ENCODE measurements around the gene DCST2.

Gene DCST2

GRCh38 chr1:154993572-154994268, 39.9 kb downstream of the DCST2 start, which contains the start of gene LENEP:
TSS of gene LENEP (plus strand) at chr1:154993586. CDS start at chr1:154993608, 22 bp downstream.
- Histone ChIP-seq H3K79me2 (no peaks in the 10 kb centered on the region), H3K27me3 (ENCODE audit: control insufficient read depth, insufficient read depth, low read length) (no peaks in the 10 kb centered on the region), H3K9me3 (ENCODE audit: control insufficient read depth, low read length) (no peaks in the 10 kb centered on the region), H3K4me3 (ENCODE audit: low read depth, low read length) (no peak within 1 kb of the TSS), H3K4me1 (no peaks in the 10 kb centered on the region), H3K9ac (no peak within 1 kb of the TSS), H2AFZ (no peak within 1 kb of the TSS), H3K27ac (no peak within 1 kb of the TSS), H3K4me2 (ENCODE audit: low read length) (no peak within 1 kb of the TSS), H3K36me3 (ENCODE audit: control insufficient read depth, insufficient read depth, low read length) (no peaks in the 10 kb centered on the region)
- TF ChIP-seq, protein P1, sequence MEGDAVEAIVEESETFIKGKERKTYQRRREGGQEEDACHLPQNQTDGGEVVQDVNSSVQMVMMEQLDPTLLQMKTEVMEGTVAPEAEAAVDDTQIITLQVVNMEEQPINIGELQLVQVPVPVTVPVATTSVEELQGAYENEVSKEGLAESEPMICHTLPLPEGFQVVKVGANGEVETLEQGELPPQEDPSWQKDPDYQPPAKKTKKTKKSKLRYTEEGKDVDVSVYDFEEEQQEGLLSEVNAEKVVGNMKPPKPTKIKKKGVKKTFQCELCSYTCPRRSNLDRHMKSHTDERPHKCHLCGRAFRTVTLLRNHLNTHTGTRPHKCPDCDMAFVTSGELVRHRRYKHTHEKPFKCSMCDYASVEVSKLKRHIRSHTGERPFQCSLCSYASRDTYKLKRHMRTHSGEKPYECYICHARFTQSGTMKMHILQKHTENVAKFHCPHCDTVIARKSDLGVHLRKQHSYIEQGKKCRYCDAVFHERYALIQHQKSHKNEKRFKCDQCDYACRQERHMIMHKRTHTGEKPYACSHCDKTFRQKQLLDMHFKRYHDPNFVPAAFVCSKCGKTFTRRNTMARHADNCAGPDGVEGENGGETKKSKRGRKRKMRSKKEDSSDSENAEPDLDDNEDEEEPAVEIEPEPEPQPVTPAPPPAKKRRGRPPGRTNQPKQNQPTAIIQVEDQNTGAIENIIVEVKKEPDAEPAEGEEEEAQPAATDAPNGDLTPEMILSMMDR (IDR thresholded peaks at IDR 0.05), result no peak

DNA sequence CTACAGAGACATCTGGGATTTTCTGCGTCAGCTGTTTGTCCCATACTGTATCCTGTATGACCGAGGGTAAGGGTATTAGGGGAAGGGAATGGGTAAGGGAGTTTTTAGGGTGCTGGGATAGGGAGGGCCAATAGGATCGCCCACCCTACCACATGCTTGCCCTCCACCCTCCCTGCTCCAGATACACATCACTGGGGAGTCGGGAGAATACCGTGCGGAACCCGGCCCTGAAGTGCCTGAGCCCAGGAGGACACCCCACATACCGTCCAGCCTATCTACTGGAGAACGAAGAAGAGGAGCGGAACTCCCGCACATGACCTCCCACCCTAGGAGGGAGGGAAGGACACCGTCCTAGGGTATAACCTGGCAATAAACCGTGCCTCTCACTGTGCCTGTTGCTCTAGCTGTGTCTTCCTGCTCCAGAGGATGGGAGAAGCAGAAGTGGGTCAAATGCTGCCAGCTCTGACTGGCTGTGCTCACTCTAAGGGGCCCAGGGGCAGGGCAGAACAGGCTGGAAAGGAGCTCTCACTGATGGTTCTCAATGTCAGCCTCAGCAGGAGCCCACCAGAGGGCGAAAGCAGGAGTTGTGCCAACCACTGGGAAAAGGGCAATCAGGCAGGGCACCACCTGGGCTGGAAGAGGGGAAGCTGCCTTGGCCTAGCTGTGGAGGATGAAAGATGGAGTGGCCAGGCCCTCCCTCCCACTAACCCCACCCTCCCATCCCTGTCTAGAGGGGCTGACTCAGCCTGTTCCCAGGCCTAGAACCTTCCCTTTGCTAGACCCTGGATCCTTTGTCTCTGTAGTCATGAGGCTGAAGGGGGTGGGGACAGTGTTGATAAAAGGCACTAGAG, 40.6 kb downstream of the DCST2 start:
- Histone ChIP-seq H3K27ac (no peak overlapping the region), H3K4me3 (ENCODE audit: low read depth, low read length) (no peak overlapping the region), H3K9ac (no peak overlapping the region), H3K36me3 (ENCODE audit: control insufficient read depth, insufficient read depth, low read length) (no peaks in the 10 kb centered on the region), H3K4me1 (no peaks in the 10 kb centered on the region), H3K27me3 (ENCODE audit: control insufficient read depth, insufficient read depth, low read length) (no peaks in the 10 kb centered on the region), H3K9me3 (ENCODE audit: control insufficient read depth, low read length) (no peaks in the 10 kb centered on the region), H3K4me2 (ENCODE audit: low read length) (no peak overlapping the region), H3K79me2 (no peaks in the 10 kb centered on the region), H2AFZ (no peak overlapping the region)
- TF ChIP-seq, protein P1 (IDR thresholded peaks at IDR 0.05), result peak; percentile 14

- Histone ChIP-seq H3K9me3 (ENCODE audit: control insufficient read depth, low read length) (no peaks in the 10 kb centered on the region), H3K4me3 (ENCODE audit: low read depth, low read length) (no peak overlapping the region), H3K4me1 (no peaks in the 10 kb centered on the region), H3K9ac (no peak overlapping the region), H3K36me3 (ENCODE audit: control insufficient read depth, insufficient read depth, low read length) (no peaks in the 10 kb centered on the region), H2AFZ (no peak overlapping the region), H3K79me2 (no peaks in the 10 kb centered on the region), H3K27me3 (ENCODE audit: control insufficient read depth, insufficient read depth, low read length) (no peaks in the 10 kb centered on the region), H3K4me2 (ENCODE audit: low read length) (no peak overlapping the region), H3K27ac (no peak overlapping the region)
- TF ChIP-seq, protein P1 (IDR thresholded peaks at IDR 0.05), result no peak
Observed at GRCh38 chr1:154990276-154990675, 43.3 kb downstream of the DCST2 start.

DNA sequence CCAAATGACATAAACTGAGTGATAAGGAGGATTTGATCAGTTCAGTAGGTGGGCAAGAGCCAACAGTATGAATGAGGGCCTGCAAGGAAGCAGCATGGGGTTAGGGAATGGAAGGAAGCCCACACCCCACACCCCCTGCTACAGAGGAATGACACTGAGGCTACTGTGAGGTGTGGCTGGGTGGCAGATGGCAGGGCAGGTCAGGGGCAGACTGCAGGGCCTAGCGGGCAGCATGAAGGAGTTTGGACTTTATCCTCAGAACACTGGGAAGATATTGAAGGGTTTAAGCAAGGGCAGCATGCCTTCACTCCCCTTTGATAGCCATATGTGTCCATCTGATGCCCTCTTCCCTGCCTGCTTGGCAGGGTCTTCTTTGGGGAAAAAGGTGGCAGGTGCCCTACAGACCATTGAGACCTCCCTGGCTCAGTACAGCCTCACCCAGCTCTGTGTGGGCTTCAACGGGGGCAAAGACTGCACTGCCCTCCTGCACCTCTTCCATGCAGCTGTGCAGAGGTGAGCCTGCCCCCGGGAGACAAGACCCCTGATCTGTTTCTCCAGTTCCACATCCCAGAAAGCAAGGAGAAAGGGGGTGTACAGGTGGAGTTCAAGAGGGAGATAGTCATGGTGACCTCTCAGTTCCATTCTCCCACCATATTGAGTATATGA, 44.3 kb downstream of the DCST2 start:
- Histone ChIP-seq H3K4me3 (ENCODE audit: low read depth, low read length) (no peak overlapping the region), H3K79me2 (no peaks in the 10 kb centered on the region), H3K4me1 (no peaks in the 10 kb centered on the region), H3K27me3 (ENCODE audit: control insufficient read depth, insufficient read depth, low read length) (no peaks in the 10 kb centered on the region), H3K9ac (no peak overlapping the region), H3K4me2 (ENCODE audit: low read length) (no peak overlapping the region), H3K27ac (no peak overlapping the region), H2AFZ (no peak overlapping the region), H3K9me3 (ENCODE audit: control insufficient read depth, low read length) (no peaks in the 10 kb centered on the region), H3K36me3 (ENCODE audit: control insufficient read depth, insufficient read depth, low read length) (no peaks in the 10 kb centered on the region)
- TF ChIP-seq, protein P1 (IDR thresholded peaks at IDR 0.05), result no peak

All from parathyroid adenoma (tissue), 2 donors.